ENCODE data around the gene SEC24D. TPM values are rescaled to one million over a fixed set of nuclear protein-coding genes. Genes with fewer than 3 reads are reported as not detected.
"Not testable (repeated sequence)": the region's sequence is repeated elsewhere in the genome, so short reads cannot be mapped to it uniquely, and the experiment has no call there.

The SEC24D gene
- total RNA-seq = 28.3 and 36.6 TPM in 2 replicates

- H3K4me3 ChIP-seq (ENCODE audit: low read depth, low read length) = peak within 1 kb of the TSS; percentile 92
- no peak for TF ChIP-seq CTCF (conservative IDR thresholded peaks at IDR 0.05; ENCODE audit: low read depth, low read length)
- no peak for DNase-seq (ENCODE audit: low read depth)
Measured at GRCh38 chr4:118835571-118836300, at the start of gene SEC24D. SEC24D (minus strand) TSS chr4:118836126; CDS start chr4:118833696, 2,430 bp downstream.

DNA sequence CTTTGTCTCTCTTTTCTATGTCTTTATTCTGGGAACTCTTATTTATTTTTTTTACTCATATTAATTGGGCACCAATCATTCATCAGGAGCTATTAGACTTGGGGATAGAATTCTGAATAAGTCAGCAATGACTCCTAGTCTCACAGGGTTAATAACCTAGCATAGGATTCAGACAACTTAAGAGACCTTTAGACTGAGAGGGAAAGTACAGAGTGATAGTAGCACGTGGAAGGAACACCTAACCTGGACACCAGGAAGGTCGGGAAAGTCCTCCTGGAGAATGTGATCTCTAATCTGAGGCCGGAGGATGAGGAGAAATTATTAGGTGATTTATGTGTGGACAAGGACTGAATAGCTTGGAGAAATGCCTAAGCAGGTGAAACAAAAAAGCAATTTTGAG is 48.8 kb upstream of the SEC24D start:
- no peak for TF ChIP-seq CTCF (conservative IDR thresholded peaks at IDR 0.05; ENCODE audit: low read depth, low read length)
- no peak overlapping the region for H3K4me3 ChIP-seq (ENCODE audit: low read depth, low read length)
- DNase-seq (ENCODE audit: low read depth) = no peak

- TF ChIP-seq CTCF (conservative IDR thresholded peaks at IDR 0.05; ENCODE audit: low read depth, low read length) = peak; percentile 44
- no peak for DNase-seq (ENCODE audit: low read depth)
- H3K4me3 ChIP-seq (ENCODE audit: low read depth, low read length) = no peak overlapping the region
Measured at GRCh38 chr4:118883861-118884260, 47.9 kb upstream of the SEC24D start.

DNA sequence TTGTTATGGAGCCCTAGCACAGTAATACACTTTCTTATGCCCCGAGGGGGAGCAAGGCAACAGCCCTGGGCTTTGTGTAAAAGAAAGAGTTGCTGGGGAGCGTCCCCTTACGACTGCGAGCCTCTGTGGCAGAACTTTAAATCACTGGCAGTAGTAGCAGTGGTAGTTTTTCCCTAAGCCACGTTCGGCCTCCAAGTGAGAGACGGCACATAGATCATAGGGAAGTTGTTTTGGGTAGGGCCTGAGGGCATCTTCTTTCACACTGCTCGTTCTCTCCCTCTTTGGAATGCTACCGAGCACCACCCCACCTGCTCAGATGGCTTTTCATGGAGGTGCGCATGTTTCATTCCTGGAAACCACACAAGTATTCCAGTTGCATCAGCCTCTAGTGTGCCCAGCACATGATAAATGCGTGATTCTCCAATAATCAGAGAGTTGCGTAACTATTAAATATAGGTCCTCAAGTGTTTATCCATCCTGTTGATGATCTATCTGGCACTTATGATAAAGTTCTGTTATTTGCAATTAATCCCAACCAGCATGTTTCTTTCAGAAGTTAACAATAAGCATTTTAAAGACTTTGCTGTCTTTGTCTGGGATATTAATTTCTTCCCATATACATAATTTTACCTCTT is 45.7 kb upstream of the SEC24D start:
- no peak overlapping the region for H3K4me3 ChIP-seq (ENCODE audit: low read depth, low read length)
- DNase-seq (ENCODE audit: low read depth) = no peak
- no peak for TF ChIP-seq CTCF (conservative IDR thresholded peaks at IDR 0.05; ENCODE audit: low read depth, low read length)

DNA sequence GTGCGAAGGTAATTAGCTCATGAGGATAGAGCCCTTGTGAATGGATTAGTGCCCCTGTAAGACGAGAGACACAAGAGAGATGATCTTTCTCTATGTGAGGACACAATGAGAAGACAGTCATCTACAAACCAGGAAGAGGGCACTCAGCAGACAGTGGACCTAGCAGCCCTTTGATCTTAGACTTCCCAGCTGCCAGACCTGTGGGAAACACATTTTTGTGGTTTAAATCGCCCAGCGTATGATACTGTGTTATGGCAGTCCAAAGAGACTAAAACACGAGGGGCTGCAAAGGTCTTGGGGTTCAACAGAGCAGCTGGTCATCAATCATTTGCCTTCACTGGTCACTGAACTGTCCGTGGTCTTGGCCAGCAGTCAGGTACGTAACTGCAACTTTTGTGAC is 43.5 kb upstream of the SEC24D start:
- no peak for DNase-seq (ENCODE audit: low read depth)
- no peak for TF ChIP-seq CTCF (conservative IDR thresholded peaks at IDR 0.05; ENCODE audit: low read depth, low read length)
- no peak overlapping the region for H3K4me3 ChIP-seq (ENCODE audit: low read depth, low read length)

- H3K4me3 ChIP-seq (ENCODE audit: low read depth, low read length); DNase-seq (ENCODE audit: low read depth): not testable (repeated sequence)
Measured at GRCh38 chr4:118878507-118878906, 42.6 kb upstream of the SEC24D start.

GRCh38 chr4:118877797-118878196 is 41.9 kb upstream of the SEC24D start:
- no peak for TF ChIP-seq CTCF (conservative IDR thresholded peaks at IDR 0.05; ENCODE audit: low read depth, low read length)
- DNase-seq (ENCODE audit: low read depth) = no peak
- H3K4me3 ChIP-seq (ENCODE audit: low read depth, low read length) = no peak overlapping the region
